ENCODE measurements around the gene XCL2.
A peak's percentile ranks its signal among the peaks of the same experiment; 100 is the strongest.
"Not testable (repeated sequence)": the region's sequence is repeated elsewhere in the genome, so short reads cannot be mapped to it uniquely, and the experiment has no call there.

The XCL2 gene

DNA sequence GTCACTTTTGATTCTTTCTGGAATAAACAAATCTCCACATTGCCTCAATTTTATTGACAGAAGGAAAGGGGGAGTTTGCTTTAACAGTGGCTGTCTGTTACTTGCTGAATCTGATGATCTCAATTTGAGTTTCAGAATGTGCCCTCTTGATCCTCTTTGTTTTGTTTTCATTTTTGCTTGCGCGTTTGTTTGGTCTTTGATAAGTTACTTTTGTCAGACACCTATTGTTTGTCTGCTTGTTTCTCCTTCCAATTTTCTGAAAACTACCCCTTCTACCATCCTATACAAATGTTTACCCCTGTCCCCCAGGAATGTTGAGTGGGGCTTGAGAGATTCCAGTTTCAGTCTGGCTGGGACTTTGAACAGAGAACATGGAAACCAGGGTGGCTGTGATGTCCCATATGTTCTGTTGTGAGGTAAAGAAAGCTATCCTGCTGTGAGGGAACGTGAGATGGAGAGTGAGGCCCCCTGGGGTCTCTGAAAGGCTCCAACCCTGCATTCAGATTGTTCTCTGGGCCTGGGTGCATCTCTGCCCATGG is 11.8 kb upstream of the XCL2 start:
- DNase-seq, result no peak

DNA sequence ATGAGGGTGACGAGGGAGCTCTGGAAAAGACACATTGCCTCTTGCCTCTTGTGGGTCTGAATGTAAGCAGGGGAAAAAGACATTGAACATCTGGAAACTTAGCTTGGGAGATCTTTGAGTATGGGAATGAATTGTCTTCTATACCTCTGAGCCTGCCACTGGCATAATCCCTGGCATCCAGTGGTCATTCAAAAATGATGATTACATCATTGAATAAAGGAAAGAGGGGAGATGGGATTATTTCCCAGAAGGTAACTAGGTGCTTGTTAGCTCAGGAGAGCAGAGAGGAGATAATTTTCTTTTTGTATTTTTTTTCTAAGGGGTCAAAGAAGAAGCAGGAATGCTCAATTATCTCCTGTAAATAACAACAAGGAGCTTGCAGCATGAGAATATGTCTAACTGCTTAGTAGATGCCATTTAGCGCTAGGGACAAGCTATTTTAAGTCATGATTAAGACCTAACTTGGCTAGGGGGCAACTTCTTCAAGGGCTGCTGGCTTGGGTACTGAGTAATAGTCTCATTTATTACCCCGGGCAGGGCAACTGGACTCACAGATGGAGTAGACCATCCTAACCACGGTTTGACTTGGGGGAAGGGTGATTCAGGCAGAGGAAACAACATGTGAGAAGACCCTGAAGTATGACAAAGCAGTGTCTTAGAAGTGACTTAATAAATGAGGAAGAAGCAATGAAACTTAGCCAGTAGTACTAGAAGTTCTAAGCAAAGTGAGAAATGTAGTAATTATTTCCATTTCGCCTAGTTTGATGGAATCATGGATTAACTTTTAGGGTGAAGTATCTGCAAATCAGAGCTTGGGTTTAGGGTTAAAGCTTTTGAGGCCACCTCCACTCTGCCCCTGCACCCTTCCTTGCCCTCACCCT is 11.0 kb upstream of the XCL2 start:
- DNase-seq, result no peak

DNA sequence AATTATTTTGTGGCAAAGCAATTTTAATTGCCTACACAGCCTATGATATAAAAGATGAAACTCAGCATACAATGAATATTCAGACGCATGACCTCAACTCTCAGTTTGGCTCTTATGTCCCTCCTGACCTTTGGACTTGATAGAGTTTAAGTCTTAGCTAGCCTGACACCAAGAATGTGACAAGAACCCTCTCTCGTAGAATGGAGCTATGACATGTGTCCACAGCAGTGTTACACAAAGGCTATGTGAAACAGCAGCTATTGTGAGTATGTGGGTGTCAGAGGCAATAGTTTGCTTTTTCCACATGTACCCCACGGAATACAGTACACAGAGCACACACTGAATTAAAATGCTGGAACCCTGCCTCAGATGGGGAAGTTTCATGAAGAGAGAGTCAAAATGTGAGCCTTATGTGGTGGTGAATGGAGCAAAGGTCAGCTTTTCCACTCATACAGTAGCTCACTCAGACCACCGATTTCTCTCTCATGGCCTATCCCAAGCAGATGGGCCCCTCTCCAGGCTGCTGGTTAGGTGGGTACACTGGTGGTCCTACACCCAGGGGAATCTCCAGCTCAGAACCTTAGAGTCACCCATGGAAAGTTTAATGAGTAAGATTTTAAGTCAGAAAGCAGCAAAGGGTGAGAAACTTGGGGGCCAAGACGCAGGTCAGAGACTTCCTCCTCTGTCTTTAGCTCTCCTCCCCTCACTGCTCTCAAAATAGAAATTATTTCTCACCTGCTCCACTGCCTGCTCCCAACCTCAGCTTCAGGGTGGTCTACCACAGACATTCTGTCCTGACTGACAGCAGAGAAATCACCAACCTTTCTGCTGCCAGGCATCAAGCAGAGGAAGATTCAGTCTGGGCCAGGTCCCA is 10.1 kb upstream of the XCL2 start:
- DNase-seq, result no peak

DNA sequence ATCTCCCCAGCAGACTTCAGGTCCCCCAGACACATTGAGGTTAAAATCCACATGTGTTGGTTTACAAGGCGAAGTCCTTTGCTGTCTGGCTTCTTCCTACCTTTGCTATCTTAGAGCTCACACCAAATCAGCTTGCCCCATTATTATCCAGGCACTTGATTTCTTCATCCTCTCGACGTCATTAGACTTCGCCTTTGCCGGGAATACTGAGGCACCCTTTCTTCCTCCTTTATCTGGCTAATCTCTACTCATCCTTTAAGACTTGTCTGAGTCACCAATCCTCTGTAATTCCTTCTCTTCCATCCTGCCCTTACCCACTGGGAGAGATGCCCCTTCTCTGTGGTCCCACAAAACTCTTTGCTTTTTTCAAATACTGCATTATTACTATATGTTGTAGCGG is 9.2 kb upstream of the XCL2 start:
- no peak for DNase-seq

DNA sequence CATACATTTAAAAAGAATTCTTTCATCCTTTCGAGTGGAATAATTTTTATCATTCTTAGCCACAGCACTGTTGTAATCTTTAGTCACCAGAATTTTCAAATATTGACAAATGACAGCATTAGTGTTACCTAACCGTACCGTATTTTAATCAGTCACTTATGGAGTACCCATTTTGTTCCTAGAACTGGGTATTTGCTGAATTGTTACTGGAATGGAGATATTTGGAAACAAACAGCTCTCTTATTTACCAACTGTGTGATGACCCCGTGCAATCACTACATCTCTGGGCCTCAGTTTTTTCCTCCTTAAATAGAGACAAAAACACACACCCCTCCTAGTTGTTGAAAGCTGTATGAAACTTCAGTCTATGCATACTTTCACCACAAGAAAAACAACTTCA is 7.9 kb upstream of the XCL2 start:
- no peak for DNase-seq

DNA sequence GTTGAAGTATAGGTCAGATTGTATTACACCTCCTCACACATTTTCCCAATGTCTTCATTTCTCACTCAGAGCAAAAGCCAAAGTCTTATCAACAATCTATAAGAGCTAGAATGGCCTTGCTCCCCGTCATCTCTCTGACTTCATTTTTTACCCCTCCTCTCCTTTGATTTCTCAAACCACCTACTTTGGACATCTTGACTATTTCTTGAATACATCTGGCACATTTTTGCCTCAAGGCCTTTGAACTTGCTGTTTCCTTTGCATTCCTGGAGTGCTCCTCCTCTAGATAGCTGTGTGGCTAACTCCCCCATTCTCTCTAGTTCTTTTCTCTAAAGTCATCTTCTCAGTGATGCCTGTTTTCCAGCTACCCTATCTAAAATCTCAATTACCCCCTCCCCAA is 7.2 kb upstream of the XCL2 start:
- no peak for DNase-seq

DNA sequence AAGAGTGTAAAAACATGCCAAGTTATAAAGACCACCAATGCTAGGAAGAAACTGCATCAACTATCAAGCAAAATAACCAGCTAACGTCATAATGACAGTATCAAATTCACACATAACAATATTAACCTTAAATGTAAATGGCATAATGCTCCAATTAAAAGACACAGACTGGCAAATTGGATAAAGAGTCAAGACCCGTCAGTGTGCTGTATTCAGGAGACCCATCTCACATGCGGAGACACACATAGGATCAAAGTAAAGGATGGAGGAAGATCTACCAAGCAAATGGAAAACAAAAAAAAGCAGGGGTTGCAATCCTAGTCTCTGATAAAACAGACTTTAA is 2.7 kb upstream of the XCL2 start:
- not testable (repeated sequence) for DNase-seq

DNA sequence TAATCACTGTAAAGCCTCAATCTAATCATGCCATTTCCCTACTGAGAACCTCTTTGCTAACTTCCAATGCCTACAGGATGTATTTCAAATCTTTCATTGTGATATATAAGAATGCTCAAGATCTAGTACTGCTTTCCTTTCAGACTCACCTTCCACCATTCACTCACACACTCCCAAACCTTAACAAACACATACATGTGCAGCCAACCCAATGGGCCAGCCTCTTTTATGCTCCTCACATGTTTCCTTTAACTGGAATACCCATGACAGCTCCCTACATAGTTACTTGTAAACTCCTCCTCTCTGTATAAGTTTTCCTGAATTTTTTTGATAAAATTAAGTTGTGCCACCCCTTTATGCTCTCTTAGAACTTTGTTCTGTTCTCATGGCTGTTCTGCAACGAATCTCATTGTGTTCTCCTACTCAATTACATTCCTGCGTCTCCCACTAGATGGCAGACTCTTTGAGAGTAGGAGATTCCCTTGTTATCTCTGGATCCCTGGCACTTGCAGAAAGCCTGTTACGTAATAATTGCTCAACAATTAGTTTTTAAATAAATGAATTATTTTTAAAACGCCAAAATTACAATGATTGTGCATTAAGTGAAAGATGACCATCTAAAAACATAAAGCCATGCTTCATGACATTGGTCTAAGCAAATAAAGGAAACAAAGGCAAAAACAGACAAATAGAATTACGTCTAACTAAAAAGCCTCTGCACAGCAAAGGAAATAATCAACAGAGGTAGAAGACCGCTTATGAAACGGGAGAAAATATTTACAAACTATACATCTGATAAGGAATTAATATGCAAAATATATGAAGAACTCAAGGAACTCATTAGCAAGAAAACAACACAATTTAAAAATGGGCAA is 2.1 kb upstream of the XCL2 start:
- DNase-seq, result not testable (repeated sequence)

DNA sequence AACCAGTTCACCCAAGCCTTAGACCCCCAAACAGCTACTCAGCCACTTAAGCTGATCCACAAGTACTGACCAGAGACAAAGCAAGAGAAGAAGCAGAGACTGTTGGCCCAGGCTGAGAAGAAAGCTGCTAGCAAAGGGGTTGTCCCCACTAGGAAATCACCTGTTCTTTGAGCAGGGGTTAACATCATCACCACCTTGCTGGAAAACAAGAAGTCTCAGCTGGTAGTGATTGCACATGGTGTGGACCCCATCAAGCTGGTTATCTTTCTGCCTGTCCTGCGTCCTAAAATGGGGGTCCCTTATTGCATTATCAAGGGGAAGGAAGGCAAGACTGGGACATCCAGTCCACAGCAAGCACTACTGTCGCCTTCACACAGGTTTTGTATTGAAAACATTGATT is 819 bp downstream of the XCL2 start:
- DNase-seq, result not testable (repeated sequence)

DNA sequence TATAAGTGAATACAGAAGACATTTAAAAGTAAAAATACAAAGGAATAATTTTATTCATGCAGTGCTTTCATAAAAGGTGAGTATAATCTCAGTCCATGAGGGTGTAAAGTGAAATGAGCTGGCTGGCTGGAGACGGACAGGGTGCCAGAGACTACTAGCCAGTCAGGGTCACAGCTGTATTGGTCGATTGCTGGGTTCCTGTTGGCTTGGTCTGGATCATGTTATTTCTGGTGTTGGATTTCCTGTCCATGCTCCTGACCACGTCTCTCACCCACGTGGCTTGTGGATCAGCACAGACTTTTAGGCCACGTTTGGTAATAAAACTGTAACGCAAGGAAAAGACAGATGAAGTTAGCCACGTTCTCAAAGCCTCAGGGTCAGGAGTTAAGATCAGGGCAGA is 3.0 kb downstream of the XCL2 start:
- not testable (repeated sequence) for DNase-seq

DNA sequence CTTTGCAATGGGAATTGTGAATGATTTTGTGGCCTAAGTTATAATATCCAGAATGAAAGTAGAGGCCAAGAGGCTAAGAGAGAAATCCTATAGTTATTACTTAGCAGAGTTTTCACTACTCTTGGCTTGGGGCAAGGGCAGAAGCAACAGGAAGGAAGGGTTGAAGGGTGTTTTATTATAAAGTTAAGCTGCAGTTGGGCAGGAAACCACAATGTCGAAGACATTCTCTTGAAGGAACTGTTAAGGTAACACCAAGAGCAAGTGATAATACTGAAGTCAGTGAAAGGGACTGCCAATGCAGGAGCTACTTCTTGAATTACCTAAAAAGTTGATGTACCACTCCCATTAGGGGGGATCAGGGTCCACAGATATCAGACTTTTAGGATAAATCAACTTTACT is 8.3 kb downstream of the XCL2 start:
- no peak for DNase-seq

DNA sequence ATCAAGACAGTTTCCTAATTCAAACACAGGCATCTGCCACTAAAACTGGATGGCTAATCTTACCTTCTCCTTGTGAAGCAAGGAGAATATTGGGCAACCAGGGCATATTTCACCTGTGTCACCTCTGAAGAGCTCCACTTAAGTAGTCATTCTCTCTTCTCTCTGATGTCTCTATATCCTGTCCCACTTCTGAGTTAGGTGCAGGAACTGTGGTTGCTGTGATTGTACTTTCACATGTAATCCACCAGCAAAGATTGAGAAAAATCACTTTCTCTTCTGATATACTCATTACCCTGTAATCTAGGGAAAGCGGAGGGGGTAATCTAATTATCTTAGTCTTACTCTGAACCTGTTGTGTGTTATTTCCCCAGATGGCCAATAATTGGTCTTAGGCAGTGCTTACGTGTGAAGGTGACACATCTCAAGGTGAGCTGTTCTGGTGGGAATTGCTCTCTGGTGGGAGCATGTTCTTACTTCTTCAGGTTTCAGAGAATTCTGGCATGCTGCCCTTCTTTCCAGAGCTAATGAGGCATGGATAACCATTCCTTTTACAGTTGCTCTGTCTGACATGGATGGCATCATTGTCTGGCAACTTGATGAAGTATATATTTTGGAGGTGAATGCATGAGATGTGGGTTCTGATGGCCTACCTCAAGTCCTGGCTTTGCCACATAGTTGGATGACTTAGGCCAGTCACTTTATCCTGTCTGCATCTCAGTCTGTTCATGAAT is 12.0 kb downstream of the XCL2 start:
- DNase-seq, result no peak

DNA sequence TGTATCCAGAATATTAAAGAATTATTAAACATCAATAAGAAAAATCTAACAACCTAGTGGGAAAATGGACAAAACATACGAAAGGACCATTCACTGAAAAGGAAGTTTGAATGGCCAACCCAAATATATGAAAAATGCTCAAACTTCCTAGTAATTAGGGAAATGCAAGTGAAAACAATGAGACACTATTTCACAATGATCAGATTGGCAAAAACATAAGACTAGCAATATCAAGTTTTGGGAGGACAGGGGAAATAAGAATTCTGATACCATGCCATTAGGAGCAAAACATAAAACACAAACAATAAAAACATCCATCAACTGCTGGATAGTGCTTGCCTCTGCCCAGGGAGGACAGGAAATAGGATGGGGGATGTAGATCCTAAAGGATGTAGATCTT is 14.3 kb downstream of the XCL2 start:
- DNase-seq, result no peak

DNA sequence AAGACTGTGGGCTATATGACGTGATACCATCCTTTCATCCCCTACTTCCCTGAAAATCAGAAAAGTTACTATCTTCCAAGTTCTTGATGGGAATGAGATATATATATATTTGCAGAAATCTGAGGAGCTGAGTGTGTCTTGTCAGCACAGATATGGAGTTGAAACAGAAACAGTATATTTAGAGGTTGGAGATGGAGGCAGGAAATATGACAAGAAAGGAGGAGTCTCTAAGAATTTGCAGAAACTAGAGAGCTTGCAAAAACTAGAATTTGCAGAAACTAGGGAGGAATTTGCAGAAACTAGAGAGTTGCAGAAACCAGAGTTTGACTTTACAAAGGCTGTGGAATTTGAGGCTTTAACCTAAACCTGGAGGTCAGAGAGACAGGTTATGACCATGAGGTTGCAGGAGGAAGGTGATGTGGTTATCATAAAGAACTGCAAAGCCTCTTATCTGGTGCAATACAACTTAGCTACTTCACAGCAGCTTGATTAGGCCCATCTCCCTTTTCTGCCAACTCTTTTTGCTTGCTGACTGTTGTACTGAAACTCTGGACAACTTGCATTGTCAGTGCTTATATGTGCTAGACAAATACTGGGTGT is 22.3 kb downstream of the XCL2 start:
- DNase-seq, result no peak

DNA sequence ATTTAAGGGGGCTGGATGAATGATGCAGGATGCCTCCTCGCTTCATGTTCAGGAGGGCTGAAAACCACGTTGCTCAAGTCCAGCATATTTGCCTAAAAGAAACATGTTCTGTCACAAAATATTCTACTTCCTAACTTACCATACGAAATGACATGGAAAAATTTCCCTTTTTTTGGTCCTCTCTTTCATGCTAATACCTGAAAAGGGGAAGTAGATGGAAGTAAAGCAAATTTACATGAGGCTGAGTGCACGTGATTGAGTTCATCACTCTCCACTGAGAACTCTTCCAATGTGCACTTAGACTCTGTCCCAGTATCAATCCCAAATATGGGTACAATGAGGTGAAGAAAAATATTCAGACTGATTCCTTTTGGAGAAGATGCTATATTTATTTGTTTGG is 23.0 kb downstream of the XCL2 start:
- no peak for DNase-seq

DNA sequence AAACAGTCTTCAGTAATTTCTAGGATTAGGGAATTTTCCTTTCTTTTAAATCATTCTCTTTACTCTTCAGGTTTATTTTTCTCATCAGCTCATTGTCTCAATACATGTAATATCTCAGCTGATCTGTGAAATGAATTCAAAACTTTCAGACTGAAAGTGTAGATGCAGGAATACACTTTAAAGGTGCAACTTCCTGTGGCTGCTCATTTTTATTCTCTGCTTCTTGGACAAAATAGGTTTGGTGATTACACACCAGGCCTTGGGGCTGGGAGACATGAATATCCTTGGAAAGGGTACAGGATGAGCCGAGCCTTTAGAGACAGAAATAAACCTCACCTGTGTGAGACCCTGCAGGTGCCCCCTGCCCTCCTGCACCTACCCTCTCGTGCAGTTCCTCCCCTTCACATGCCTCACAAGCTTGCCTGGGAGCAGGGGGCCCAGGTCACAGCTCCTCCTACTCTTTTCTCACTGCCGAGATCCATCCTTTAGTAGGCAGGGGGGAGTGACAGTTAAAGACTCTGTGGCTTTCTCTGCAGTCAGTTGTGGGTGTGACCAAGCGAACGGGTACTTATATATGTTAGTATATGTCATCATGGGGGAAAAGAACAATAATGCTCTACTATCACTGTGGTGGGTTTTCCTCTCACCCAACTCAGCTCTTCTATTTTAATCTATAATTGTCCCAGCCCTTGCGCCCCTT is 23.6 kb downstream of the XCL2 start:
- peak; percentile 10 for DNase-seq

DNA sequence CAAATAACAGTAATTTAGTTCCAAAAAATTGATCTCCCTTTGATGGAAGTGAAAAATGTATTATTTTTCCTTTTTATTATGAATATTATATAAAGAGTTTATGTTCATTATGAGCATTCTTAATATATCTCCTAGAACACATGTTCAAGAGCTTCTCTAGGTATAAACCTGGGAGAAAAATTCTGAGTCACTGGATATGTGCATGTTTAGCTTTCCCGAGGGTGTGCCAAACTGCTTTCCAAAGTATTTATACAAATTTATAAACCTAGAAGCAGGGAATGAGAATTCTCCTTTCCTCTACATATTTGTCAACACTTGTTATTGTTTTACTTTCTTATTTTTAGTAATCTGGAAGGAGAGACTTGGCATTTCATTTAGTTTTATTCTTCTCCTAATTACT is 25.0 kb downstream of the XCL2 start:
- DNase-seq, result no peak

DNA sequence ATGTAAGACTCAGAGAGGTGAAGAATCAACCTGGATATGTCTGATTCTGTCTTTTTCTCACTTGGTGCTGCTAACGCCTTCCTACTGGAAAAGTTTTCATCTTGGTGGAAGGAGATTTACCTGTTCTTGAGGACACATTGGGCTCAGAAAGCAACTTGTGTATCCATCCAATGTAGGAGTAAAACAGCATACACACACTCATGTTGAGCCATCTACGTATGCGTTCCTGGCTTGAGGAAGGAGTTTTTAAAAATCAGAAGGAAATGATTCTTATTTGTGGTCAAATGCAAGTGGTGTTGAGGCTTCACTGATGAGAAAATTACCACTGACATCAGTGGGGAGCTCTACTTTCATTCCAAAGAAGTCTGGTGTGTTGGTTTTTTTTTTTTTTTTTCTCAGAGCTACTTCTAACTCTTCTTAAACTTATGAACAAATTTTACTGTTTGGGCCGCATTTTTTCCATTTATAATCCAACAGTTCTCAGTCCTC is 25.6 kb downstream of the XCL2 start:
- no peak for DNase-seq

DNA sequence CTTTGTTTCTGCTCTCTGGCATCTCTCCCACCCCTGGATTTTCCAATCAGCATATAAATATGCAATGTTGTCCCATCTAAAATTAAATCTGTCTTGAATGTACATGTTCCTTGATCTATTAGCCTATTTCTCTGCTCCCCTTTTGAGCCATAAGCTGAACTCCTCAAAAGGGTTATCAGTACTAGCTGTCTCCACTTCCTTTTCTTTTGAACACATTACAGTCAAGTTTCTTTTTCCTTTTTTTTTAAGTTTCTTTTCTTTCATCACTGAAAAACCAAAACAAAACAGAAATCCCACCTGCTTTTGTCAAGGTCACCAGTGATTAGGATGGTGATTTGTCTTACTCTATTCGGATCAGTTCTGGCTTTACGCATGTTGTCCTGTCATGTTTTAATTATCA is 29.3 kb downstream of the XCL2 start:
- DNase-seq, result no peak

DNA sequence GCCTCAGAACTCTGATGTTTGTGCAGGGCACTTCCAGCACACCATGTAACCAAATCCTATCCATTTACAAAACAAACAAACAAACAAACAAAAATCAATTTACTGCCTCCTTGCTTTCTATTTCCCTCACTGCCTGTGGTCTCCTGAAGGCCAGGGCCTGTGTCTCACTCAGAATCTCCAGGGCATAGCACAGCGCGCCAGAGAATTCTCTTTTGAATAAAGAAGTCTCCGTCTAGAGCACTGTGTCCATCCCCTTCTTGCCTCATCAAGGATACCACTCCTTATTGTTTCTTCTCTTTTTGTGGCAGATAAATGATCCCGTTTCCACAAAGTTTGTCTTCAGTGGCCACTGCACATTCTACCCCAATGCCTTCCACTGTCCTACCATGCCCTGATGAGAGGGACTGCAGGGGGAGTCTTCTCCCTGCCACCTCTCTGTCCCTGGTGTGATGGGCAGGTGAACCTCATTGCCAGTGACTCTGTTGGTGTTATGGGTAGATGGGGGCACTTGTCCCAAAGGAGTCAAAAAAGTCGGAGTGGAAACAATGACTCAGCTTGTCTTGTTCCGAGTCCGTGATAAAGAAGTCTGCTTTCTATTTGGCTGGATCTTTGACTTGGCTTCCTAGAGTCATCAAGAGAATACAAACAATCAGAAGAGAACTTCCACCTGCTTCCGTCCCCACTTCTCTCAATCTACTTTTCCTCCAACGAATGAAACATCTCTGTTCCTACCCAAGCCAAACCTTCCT is 30.0 kb downstream of the XCL2 start:
- DNase-seq, result no peak

Data from stimulated activated CD4-positive, alpha-beta T cell treated with anti-CD3 and anti-CD28 coated beads, Interleukin-4, amount 100 ng/mL, for 1 hour (primary cell).